ENCODE measurements around the gene MSMP.

The MSMP gene

DNA sequence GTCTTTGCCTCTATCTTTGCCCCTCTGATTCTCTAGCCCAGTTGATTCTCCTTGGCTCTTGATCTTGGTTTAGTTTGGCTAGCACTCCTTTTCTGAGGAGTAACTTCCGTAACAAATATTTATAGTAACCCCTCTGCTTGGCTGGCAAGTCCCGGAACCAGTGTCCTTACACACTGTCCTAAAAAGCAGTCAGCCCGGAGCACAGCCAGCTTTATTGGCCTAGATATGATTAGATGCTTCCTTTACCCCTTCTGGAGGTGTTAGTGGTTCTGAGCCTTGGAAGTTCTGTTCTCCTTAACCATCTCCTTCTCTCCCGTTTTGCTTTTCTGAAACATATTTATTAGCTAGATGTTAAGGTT lies 17.0 kb upstream of the MSMP start:
- DNase-seq: no peak

DNA sequence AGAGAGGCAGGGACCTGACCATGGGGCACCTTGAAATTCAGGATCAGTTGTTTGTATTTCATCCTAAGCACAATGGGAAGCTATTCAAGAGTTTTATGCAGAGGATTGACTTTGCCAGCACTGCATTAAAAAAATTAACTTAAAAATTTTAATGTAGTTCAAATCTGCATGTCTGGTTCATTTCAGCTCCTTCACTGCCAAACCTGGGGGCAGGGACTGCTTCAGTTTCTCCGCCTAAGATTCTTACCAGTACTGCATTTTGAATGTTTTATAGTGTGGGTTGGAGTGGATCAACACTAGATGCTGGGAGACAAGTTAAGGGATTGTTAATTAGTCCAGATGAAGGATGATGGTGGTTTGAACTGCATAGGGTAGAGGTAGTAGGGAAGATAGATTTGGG lies 15.7 kb upstream of the MSMP start:
- no peak for DNase-seq

DNA sequence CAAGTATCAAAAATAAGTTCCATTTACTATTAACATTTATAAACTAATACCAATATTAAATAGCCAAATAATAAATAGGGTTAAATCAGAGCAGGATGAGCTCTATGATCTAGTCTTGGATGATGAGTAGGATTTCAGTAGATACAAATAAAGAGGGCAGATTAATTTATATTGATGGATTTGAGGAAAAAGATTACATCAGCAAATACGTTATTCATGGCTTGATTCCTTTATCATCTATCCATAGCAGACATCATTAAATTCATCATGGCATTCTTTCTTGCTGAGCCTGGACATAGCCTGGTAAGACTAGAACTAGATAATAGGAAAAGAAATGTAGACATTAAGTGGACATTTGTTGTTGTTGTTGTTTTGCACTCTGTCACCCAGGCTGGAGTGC lies 13.4 kb upstream of the MSMP start:
- DNase-seq: no peak

DNA sequence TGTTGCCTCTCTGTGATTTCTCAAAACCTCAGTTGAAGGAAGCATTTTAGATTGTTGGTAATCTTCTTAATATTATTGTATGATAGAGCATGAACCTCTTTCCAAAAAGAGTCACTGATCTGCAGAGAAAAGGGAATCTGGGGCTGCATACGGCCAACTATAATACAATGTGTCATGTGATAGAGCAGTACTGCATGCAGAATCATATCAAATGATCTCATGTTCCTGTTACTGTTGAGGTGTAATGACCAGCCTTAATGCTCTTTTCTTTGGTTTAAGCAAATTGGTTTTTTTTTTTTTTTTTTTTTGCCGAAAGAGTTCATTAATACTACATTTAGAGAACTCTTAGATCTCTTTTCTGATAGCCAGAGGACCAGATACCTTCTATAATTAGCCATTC lies 12.9 kb upstream of the MSMP start:
- no peak for DNase-seq

DNA sequence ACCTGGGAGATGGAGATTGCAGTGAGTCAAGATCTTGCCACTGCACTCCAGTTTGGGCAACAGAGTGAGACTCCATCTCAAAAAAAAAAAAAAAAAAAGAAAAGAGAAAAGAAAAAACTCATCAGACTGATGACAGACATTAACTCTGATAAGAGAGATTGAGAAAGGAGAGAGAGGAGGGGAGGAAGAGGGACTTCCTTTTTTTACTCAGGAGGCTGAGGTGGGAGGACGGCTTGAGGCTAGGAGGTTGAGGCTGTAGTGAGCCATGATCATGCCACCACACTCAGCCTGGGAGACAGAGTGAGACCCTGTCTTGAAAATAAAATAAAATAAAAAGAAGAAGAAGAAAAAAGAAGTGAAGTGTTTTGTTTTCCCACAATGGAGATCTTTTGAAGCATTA lies 9.7 kb upstream of the MSMP start:
- no peak for DNase-seq

DNA sequence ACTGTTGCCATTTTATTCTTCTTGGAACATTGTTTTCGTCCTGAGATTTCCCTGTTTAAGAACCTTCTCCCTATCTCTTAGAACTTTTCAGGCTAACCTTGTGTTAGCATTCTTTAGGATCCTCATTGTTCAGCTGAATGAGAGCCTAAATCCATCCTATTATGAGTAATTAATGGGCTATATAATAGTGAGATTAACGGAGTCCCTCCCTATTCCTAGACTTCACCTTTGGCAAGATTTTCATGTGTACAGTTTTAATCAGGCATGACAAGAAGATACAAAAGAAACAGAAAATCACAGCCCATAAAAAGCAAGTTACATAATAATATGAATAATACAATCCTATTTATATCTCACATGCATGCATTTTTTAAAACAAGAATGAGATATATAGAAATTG lies 9.1 kb upstream of the MSMP start:
- DNase-seq: no peak

DNA sequence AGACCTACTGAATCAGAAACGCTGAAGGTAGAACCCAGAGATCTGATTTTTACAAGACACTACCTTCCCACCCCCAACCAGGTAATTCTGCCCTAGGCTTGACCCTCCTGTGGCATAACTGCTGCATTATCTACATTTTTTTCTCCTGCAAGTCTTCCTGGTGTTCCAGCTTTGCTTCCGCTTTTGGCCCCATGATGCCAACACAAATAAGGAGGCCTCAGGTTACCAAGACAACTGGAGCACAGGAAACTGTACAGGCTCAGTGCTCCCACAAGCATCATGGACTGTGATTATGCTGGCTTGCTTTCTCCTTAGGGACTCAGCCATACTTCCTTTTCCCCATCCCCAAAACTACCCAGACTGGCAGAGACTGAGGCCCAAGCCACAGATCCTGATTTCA lies 6.6 kb upstream of the MSMP start:
- DNase-seq: peak; percentile 56

DNA sequence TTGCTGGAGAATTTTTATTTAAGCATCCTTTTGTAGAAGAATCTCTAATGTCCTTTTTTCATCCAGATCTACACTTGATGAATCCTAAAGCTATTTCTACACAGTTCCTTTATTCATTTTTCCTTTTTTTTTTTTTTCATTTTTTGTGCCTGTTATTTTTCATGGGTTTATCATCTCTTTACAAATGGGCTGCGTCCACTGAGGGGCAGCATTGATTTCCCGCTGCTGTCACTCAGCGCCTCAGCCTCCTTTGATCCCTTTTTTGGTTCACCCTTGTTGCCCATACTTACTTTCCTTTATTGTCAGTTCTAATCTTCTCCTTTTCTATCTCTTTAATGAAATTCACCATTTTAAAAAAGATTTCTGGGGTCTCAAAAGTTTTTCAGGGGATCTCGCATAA lies 5.7 kb upstream of the MSMP start:
- no peak for DNase-seq

DNA sequence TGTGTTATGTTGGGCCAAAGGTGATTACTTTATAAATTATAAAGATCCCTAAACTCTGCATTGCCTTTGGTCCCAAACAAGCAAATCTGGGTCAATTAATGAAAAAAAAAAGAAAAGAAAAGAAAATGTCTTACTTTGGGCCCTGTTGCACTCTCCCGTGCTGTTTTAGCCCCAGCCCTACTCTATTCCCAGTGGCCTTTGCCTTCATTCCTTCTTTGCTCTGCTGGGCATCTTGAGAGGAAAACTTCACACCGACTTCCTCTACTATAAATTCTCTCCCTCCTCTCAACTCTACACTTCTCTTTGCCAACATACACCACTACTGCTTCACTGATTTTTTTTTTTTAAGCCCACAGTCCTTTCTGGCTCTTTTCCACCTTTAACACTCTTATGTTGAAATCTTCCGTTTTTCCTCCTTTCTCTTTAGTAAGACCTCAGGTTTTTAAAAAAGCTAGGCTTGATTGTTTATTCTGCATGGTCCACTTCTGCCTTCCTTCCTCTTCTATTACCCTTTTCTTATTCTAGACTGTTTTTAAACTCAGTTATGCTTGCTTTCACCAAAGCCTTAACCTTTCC lies 4.5 kb upstream of the MSMP start:
- DNase-seq: no peak

DNA sequence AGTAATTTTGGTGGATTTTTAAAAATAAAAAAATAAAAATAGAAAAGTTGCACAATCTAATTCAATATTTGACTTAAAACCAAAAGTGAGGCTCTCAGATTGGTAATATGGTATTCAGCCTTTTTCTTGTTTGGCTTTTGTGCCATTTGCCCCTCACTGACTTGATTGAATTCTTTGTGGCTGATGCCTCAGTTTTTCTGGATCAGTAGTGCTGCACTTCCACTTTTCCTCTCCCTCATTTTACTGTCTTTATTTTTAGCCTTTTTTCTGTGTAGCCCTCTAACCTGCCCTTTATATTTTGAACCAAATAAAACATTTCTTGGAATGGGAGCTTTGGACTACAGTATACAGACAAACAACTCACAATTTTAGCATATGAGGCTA lies 3.8 kb upstream of the MSMP start:
- DNase-seq: no peak

DNA sequence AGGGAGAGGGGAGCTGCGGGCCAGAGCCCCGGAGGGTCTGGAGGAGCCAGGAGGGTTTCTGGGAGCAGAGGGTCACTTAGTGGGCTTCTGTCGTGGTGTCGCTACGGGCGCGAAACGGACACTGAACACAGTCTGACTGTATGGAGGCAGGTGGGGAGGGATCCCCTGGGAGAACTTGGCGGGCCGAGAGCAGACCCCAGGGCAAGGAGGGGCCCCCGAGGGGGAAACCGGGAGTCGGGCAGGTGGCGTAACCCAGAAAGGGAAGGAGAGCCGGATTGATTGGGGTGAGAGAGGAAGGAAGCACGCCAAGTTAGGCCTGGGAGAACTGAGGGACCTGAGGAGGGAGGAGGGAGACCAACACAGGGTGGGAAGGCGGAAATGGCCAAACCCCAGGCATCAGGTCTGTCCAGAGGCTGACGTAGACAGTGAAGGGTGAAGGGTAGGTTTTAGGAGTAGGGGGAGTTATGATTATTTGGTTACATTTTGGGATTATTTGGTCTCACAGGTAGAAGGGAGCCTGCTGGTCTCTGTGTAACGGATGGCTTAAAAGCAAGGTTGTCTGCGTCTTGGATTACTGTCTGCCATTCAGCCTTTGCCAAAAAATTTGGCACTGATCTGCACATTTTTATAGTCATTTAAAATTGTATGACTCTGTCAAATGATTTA lies 3.3 kb upstream of the MSMP start:
- peak; percentile 47 for DNase-seq

DNA sequence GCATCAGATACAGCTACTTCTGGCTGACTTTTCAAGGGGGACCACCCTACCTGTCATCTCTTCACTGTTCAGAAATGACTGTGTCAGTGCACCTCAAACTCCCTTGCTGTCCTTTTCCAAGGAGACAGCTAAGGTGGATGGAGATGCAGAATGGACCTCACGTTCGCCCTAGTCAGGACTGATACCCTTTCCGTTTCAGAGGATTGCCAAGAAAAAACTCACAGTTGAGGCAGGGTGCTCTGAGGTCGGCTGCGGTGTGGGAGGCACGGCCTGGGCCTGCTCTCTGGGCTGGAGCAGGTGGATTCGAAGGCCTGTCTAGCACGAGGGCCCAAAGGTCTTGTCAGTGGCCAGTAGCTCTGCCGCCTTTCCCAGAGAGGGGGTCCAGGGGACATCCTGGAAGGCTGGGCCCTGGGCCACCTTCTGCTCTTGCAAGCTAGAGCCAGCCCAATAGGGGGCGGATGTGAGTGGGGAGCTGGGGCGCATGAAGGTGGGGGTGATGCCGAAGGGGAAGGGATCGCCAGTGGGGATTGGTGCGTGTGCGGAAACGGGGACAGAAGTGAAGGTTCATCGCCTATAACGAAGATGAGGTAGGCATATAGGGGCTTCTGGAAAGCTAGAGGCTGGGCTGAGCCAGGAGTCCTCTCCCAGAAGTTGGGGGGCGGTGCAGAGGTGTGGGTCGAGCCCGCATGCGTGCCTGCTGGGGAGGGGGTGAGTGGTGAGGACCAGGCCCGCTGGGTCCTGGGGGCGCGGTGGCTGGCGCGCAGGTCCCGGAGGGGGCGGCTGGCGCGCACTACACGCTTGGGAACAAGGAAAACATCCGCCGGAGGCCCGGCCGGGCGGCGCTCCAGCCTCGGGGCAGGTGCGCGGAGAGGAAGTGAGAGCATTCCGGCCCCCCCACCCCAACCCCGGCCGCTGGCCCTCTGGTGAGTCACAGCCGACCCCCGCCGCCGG lies 2.5 kb upstream of the MSMP start:
- no peak for DNase-seq

DNA sequence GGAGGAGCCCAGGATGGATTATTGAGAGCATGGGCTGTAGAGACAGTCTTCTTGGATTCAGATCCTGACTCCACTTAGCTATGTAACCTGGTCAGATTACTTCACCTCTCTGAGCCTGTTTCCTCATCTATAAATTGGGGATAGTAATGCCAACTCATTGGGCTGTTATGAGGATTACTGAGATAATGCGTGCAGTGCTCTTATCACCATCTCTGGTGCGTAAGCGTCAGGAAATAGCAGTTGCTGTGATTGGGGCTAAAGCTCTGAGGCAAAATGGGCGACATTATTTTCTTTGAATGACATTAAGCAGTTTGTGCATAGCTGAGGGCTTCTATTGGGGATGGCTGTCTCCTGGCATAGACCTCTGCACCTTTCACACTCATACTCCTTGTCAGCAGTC lies 995 bp upstream of the MSMP start:
- no peak for DNase-seq

DNA sequence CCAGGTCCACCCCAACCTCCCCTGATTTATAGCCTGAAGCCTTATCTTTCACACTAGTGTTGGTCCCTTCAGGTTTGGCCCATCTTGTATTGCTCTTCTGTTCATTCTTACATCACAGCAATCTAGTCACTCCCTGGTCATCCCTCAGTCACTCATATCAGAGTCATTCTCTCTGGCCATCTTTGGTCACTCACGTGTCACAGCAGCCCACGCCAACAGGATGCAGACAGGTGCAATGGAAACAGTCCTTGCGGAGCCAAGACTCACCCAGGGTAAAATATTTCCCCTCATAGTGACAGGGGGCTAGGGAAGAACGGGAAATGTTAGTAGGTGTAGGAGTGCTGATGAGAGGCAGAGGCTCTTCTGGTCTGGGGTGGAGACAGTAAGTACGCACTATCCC lies 610 bp downstream of the MSMP start:
- no peak for DNase-seq

DNA sequence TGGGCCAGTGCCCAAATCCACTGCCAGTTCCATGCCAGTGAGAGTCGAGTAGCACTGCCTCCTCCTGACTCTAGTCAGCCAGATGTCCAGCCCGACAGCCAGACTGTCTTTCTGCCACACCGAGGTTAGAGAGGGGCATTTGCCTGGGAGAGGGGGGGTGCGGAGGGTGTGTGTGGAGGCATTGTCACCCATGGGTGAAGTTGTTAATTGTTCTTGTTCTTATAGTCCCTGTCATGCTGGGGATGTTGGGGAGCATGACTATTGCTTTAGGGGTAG lies 3.9 kb downstream of the MSMP start:
- no peak for DNase-seq

DNA sequence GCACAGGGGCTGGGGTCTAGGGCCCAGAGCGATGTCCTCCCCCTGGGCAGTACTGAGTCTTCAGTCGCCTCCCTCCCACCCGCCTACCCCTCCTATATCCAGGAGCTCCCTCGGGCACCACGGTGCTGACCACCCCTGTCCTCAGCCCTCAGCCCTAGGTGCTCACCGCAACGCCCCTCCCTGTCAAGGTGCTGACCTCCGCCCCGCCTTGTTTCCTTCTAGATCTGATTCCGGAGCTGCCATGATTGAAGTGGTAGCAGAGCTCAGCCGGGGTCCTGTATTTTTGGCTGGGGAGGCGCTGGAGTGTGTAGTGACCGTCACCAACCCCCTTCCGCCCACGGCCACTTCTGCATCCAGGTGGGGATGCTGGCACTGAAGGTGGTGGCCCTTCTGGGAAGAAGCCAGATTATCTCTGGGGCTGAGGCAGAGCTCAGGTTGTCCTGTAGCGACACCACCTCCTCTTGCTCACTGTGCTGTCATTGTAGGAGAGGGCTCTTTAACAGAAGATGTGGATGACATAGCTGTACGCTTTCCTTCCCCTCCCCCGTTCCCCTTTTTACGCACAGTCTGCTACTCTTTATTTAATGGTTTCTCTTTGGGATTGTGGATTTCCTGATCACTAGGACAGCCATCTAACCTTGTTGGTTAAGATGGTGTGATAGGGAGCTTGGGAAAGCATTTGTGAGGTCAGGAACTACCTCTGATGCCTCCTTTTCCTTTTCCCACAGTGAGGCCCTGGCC lies 4.4 kb downstream of the MSMP start:
- no peak for DNase-seq

DNA sequence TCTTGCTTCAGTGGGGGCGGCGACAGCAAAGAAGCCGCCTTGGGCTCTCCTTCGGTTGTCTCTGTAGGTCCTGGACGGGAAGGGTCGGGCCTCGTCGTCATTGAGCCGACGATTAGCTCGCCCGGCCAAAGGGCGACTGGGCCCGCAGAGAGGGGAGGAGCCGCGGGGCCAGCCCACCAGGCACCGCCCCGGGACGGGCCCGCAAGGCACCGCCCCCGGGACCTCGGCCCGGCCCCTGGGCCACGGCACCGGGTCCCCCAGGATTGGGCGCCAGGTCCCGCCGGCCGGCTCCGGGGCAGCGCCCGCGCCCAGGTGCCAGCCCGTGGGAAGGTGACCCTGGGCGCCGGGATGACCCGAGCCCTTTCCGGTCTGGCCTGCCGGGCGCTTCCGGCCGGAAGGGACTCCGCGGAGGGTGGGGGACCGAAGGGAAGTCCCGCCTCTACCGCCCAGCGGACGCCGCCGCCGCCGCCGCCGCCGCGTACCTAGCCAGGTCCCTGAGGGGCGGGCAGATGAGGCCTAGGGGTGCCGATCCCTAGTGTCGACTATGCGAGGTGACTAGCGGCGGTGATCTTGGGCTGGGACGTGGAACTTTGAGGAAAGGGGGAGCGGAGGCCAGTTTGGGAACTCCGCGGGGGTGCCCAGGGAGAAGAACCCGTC lies 5.1 kb downstream of the MSMP start, which contains the start of the genes GBA2 and RGP1:
TSS of gene GBA2 (minus strand) at position 371 of the 657 bp plus-strand sequence. CDS start 524 bp downstream, outside the sequence.
TSS of gene RGP1 (plus strand) at position 430 of the 657 bp plus-strand sequence. CDS start 469 bp downstream, outside the sequence.
- DNase-seq: no peak

DNA sequence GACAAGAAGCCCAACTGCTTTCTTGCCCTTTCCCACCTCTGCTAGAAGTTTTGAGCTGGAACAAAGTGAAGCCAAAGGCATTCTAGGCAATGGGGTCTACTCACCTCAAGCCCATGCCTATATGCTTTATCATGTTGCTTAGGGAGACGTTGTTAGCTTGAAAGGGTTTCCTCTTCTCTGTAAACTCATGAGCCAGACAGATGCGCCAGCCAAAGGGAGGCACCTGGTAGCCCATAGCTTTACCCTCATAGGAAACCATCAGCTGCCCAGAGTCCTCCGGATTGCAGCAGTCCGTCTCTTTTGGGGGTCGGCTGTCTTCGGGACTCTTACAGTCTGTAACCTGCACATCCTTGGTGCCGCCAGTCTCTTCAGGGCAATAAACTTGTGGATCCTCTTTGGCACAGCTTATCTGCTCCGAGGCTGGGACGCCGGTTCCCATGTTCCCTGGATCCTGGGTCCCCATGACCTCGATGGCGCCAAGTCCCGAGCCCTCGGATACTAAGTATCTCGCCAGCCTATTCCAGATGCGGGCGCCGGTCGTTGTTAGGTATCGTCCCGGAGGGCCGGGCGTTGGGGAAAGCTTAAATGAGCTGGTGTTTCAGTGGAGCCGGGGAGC lies 5.7 kb downstream of the MSMP start:
- DNase-seq: no peak

DNA sequence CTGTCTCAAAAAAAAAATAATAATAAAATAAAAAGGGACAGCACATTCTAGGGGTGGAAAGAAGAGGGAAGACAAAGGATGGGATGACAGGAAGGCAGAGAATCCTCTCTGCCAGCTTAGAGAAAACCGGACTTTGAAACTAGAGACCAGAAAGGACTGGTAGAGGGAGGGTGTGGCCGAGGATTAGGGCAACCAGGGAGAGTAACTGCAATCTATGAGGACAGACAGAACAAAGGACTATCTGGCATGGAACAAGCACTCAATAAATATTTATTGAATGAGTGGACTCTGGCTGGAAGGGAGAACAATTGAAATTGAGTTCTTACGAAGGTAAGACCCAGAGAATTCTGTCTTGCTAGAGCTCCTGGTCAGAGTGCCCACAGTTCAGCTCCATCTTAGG lies 7.5 kb downstream of the MSMP start:
- no peak for DNase-seq

DNA sequence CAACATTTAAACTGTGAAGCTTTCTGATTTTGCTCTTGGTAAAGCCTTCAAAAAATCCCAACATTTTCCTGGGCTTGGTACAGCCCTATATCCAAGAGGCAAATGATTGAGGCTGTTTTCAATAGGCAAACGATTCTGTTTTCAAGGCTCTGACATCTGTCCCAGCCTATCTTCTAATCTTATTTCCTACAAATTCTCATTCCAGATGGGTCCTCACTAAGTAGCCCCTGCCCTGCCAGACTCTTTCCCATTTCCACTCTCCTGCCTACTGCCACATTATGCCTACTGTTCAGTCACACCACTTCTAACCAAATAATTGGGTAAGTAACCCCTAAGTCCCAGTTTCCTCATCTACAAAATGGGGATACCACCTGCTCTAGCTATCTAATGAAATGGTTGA lies 8.5 kb downstream of the MSMP start:
- no peak for DNase-seq

DNA sequence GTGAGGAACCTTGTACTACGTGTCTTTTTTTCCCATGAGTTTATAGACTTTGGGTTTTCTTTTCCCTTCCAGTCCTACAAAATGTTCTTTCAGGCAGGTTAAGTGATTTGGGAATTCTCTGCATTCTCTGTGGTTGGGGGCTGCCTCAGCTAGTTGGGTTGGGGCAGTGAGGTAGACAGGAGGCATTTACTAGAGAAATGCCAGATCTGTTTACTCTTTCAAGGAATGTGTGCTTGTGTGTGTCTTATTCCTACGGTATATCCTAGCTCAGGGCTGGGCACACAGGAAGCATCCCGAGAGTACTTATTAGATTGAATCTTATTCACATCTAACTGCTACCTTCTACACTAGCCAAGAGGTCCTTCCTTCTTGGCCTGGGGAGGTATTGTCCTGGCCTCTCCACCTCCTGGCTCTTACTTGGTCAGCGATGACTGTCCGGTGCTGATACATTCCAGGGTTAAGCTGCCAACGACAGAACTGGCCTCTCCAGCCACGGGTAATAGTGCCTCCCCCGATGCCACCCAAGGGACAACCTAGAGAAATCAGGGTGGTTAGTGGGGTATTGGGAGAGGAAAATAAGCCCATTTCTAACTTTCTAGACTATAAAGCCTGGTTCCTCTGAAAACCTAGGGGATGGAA lies 10.1 kb downstream of the MSMP start:
- no peak for DNase-seq

DNA sequence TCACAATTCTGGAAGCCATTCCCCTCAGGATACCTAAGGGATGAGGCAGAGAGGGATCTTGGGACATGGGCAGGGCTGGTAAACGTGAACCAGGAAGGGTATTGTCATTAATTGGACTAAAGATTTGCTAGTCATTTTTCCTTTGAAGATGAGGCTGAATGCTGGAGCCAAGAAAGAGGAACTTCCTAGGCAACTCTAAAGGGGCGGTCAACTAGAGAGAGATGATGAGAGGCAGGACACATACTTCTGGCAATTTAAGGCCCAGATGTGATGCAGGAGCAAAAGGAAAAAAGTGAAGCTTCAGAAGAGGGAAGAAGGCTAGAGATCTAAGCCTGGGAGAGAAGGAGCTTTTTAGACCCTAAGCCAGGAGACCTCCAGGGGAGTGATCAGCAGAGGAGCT lies 10.6 kb downstream of the MSMP start:
- no peak for DNase-seq

Measured in NCI-H2081 treated with DMSO at 0.1 percent for 48 hours (cell line).